ENCODE results near the gene ABCC4. TPM values are rescaled to one million over a fixed set of nuclear protein-coding genes. Genes with fewer than 3 reads are reported as not detected.
"Not testable (repeated sequence)": the region's sequence is repeated elsewhere in the genome, so short reads cannot be mapped to it uniquely, and the experiment has no call there.

Gene ABCC4
- polyA plus RNA-seq, 1 donor from 2014 or later, result 2.4 TPM

GRCh38 chr13:95200386-95200957, 100.8 kb downstream of the ABCC4 start:
- not testable (repeated sequence) for H3K27me3 ChIP-seq (ENCODE audit: insufficient read depth, low read depth, low read length)

GRCh38 chr13:95199896-95200295, 101.4 kb downstream of the ABCC4 start:
- H3K9me2 ChIP-seq (ENCODE audit: insufficient read depth, low read length), result no peaks in the 10 kb centered on the region
- H3K36me3 ChIP-seq (ENCODE audit: insufficient read depth, low read length), result no peaks in the 10 kb centered on the region
- no peak overlapping the region for H3K27ac ChIP-seq (ENCODE audit: low read length)
- no peak overlapping the region for H3K4me3 ChIP-seq (ENCODE audit: low read length)
- H3K9me3 ChIP-seq (ENCODE audit: low read length), result no peaks in the 10 kb centered on the region
- H4K20me1 ChIP-seq (ENCODE audit: insufficient read depth), result no peaks in the 10 kb centered on the region
- H3F3A ChIP-seq (ENCODE audit: insufficient read depth, low read length, poor library complexity, severe bottlenecking), result no peaks in the 10 kb centered on the region
- no peaks in the 10 kb centered on the region for H3K27me3 ChIP-seq (ENCODE audit: insufficient read depth, low read depth, low read length)
- no peak overlapping the region for H2AFZ ChIP-seq (ENCODE audit: low read depth, low read length)
- H3K79me2 ChIP-seq (replicated peaks; ENCODE audit: insufficient read depth, low read length), result no peaks in the 10 kb centered on the region
- no peak overlapping the region for H3K4me2 ChIP-seq (ENCODE audit: low read length)
- TF ChIP-seq EP300 (conservative IDR thresholded peaks at IDR 0.05; ENCODE audit: poor library complexity, severe bottlenecking) (no peak), MXI1 (conservative IDR thresholded peaks at IDR 0.05; ENCODE audit: poor library complexity, severe bottlenecking) (no peak), SMC3 (conservative IDR thresholded peaks at IDR 0.05; ENCODE audit: poor library complexity) (no peak), CTCF (IDR thresholded peaks at IDR 0.05; ENCODE audit: poor library complexity, severe bottlenecking) (no peak), TAF1 (IDR thresholded peaks at IDR 0.05; ENCODE audit: low read depth) (no peak), REST (IDR thresholded peaks at IDR 0.05; ENCODE audit: borderline replicate concordance) (no peak), RAD21 (conservative IDR thresholded peaks at IDR 0.05) (no peak), POLR2AphosphoS5 (IDR thresholded peaks at IDR 0.05) (no peak), EZH2 (IDR thresholded peaks at IDR 0.05; ENCODE audit: borderline replicate concordance, insufficient read depth, low read length, poor library complexity, severe bottlenecking) (no peak)
- H3K9ac ChIP-seq (ENCODE audit: low read length), result no peak overlapping the region

More at GRCh38 chr13:95200386-95200957, 100.8 kb downstream of the ABCC4 start:
- not testable (repeated sequence) for H3K9me2 ChIP-seq (ENCODE audit: insufficient read depth, low read length); H4K20me1 ChIP-seq (ENCODE audit: insufficient read depth); H3F3A ChIP-seq (ENCODE audit: insufficient read depth, low read length, poor library complexity, severe bottlenecking); H3K79me2 ChIP-seq (replicated peaks; ENCODE audit: insufficient read depth, low read length); H3K4me2 ChIP-seq (ENCODE audit: low read length); H3K9me3 ChIP-seq (ENCODE audit: low read length); H3K9ac ChIP-seq (ENCODE audit: low read length); H2AFZ ChIP-seq (ENCODE audit: low read depth, low read length); H3K36me3 ChIP-seq (ENCODE audit: insufficient read depth, low read length); H3K4me3 ChIP-seq (ENCODE audit: low read length); H3K27ac ChIP-seq (ENCODE audit: low read length)

GRCh38 chr13:95198606-95199005, 102.6 kb downstream of the ABCC4 start:
- H3K9ac ChIP-seq (ENCODE audit: low read length); H3K4me3 ChIP-seq (ENCODE audit: low read length); H4K20me1 ChIP-seq (ENCODE audit: insufficient read depth); H3K4me2 ChIP-seq (ENCODE audit: low read length); H3K9me2 ChIP-seq (ENCODE audit: insufficient read depth, low read length); H3K27me3 ChIP-seq (ENCODE audit: insufficient read depth, low read depth, low read length); H3K36me3 ChIP-seq (ENCODE audit: insufficient read depth, low read length); H3F3A ChIP-seq (ENCODE audit: insufficient read depth, low read length, poor library complexity, severe bottlenecking); H3K27ac ChIP-seq (ENCODE audit: low read length); H3K9me3 ChIP-seq (ENCODE audit: low read length); H3K79me2 ChIP-seq (replicated peaks; ENCODE audit: insufficient read depth, low read length); H2AFZ ChIP-seq (ENCODE audit: low read depth, low read length): not testable (repeated sequence)

Measured in neural cell (in vitro differentiated cells).